CD14-positive monocyte (primary cell): ENCODE results near the gene HTRA2. TPM values are rescaled to one million over a fixed set of nuclear protein-coding genes. Genes with fewer than 3 reads are reported as not detected.

Source experiments
- DNase-seq, 3 donors: peaks; one replicate each; pipeline ENCODE4 v3.0.0-alpha.2; 2011 to 2022
- H2AFZ ChIP-seq: 2 replicates; pipeline ENCODE4 v1.6.0; 2012; ENCODE audit warnings: mild to moderate bottlenecking, low read depth, low read length, inconsistent platforms; ENCODE audit not compliant: insufficient read depth, poor library complexity, severe bottlenecking
- H3K27ac ChIP-seq, 2 donors: 1 replicate in 1 of 2; 2 replicates in 1 of 2; pipeline ENCODE4 v1.5.1; 2012 to 2013; ENCODE audit warnings: low read length in 2 of 2, control low read depth in 1 of 2, inconsistent platforms in 1 of 2, low read depth in 1 of 2, mild to moderate bottlenecking in 1 of 2
- H3K27me3 ChIP-seq, 2 donors: one replicate each; pipeline versions ENCODE4 v1.6.0 to v1.6.1; 2011 to 2013; ENCODE audit warnings: low read length in 2 of 2; ENCODE audit not compliant: control insufficient read depth in 2 of 2, insufficient read depth in 2 of 2
- H3K36me3 ChIP-seq, 2 donors: replicated peaks in 1 of 2; 1 replicate in 1 of 2; 2 replicates in 1 of 2; pipeline versions ENCODE4 v1.5.1 to v1.6.1; 2012 to 2013; ENCODE audit warnings: low read length in 2 of 2, control low read depth in 1 of 2, inconsistent platforms in 1 of 2, mild to moderate bottlenecking in 1 of 2; ENCODE audit not compliant: insufficient read depth in 2 of 2, control insufficient read depth in 1 of 2
- H3K4me1 ChIP-seq, 2 donors: 1 replicate in 1 of 2; 2 replicates in 1 of 2; pipeline versions ENCODE4 v1.5.1 to v1.6.1; 2012 to 2013; ENCODE audit warnings: low read length in 2 of 2, control low read depth in 1 of 2, inconsistent platforms in 1 of 2, mild to moderate bottlenecking in 1 of 2, moderate library complexity in 1 of 2; ENCODE audit not compliant: insufficient read depth in 2 of 2, control insufficient read depth in 1 of 2
- H3K4me2 ChIP-seq: replicated peaks from 2 replicates; pipeline ENCODE3; 2012; ENCODE audit warnings: low read length, moderate library complexity, mild to moderate bottlenecking; ENCODE audit not compliant: poor library complexity, severe bottlenecking; ENCODE audit errors: extremely low read depth
- H3K4me3 ChIP-seq, 3 experiments: fragments of 200-600 bp in 1 of 3; sonication (generic) in 1 of 3; replicated peaks in 1 of 3; 1 replicate in 2 of 3; 2 replicates in 1 of 3; pipeline ENCODE4 v1.5.1; 2011 to 2013; ENCODE audit warnings: low read length in 3 of 3, mild to moderate bottlenecking in 3 of 3, control low read depth in 2 of 3, low read depth in 2 of 3, inconsistent platforms in 1 of 3, moderate library complexity in 1 of 3
- H3K79me2 ChIP-seq: 2 replicates; pipeline ENCODE4 v1.6.0; 2012; ENCODE audit warnings: mild to moderate bottlenecking, control low read depth, inconsistent platforms, low read length, moderate library complexity; ENCODE audit not compliant: insufficient read depth
- H3K9ac ChIP-seq: 2 replicates; pipeline ENCODE4 v1.6.0; 2017; ENCODE audit warnings: low read length, mild to moderate bottlenecking; ENCODE audit not compliant: insufficient read depth, poor library complexity, severe bottlenecking
- H3K9me3 ChIP-seq, 2 donors: replicated peaks in 1 of 2; 1 replicate in 1 of 2; 2 replicates in 1 of 2; pipeline versions ENCODE4 v1.5.1 to v1.6.1; 2012 to 2013; ENCODE audit warnings: low read length in 2 of 2, control low read depth in 1 of 2; ENCODE audit not compliant: control insufficient read depth in 1 of 2, insufficient read depth in 1 of 2
- H4K20me1 ChIP-seq: 2 replicates; pipeline ENCODE4 v1.6.0; 2012; ENCODE audit warnings: mild to moderate bottlenecking, low read length, control low read depth, moderate library complexity; ENCODE audit not compliant: insufficient read depth
- H3K27ac Mint-ChIP-seq, 7 donors: one replicate each; pipeline ENCODE4 v1.8.0; 2020; ENCODE audit warnings: mild to moderate bottlenecking in 7 of 7, mixed read lengths in 7 of 7, moderate library complexity in 6 of 7, inconsistent platforms in 2 of 7
- H3K27me3 Mint-ChIP-seq, 3 donors: one replicate each; pipeline ENCODE4 v1.8.0; 2021 to 2022; ENCODE audit warnings: low read depth in 3 of 3, mild to moderate bottlenecking in 3 of 3, mixed read lengths in 3 of 3, moderate library complexity in 3 of 3, inconsistent platforms in 1 of 3
- H3K36me3 Mint-ChIP-seq, 2 donors: one replicate each; pipeline ENCODE4 v1.8.0; 2020; ENCODE audit warnings: mixed read lengths in 2 of 2, inconsistent platforms in 1 of 2, mild to moderate bottlenecking in 1 of 2
- H3K4me1 Mint-ChIP-seq: one replicate; pipeline ENCODE4 v1.8.0; 2020; ENCODE audit warnings: mild to moderate bottlenecking, mixed read lengths
- H3K4me3 Mint-ChIP-seq, 2 donors: one replicate each; pipeline ENCODE4 v1.8.0; 2020; ENCODE audit warnings: mild to moderate bottlenecking in 2 of 2, mixed read lengths in 2 of 2, moderate library complexity in 1 of 2
- H3K9me3 Mint-ChIP-seq, 7 donors: one replicate each; pipeline ENCODE4 v1.8.0; 2020 to 2022; ENCODE audit warnings: mixed read lengths in 7 of 7, mild to moderate bottlenecking in 6 of 7, moderate library complexity in 6 of 7, inconsistent platforms in 2 of 7
- WGBS: methylation state at CpG from one replicate; pipeline ENCODE4 v1.1.5; 2013; ENCODE audit warnings: missing lambda C conversion rate; ENCODE audit not compliant: insufficient coverage; 5-methylcytosine and 5-hydroxymethylcytosine counted together
- intact Hi-C, 2 donors: fragments of 100-400 bp; cut with micrococcal nuclease; formaldehyde crosslinking; loops; one replicate each; pipeline versions ENCODE4 v1.15.0 to v1.15.1; 2023
- polyA plus RNA-seq, 3 donors: library from polyadenylated mRNA; depleted of rRNA in 1 of 3; unstranded in 2 of 3; stranded (reverse) in 1 of 3; fragments of 300-500 nt in 2 of 3; fragments of >200 nt in 1 of 3; fragmentation: Illumina TruSeq in 2 of 3; gene quantifications; 1 replicate in 2 of 3; 2 replicates in 1 of 3; pipeline ENCODE4 v1.2.3, GENCODE V29; 2012 to 2021
- TF ChIP-seq, protein P1 (sequence below): fragments of 200-600 bp; IDR thresholded peaks from one replicate; pipeline ENCODE4 v1.8.0; 2022; ENCODE audit warnings: antibody characterized with exemption, mild to moderate bottlenecking

HTRA2 gene
- polyA plus RNA-seq, 3 donors, result 11.3 to 20.5 (median 15.0) TPM

DNA sequence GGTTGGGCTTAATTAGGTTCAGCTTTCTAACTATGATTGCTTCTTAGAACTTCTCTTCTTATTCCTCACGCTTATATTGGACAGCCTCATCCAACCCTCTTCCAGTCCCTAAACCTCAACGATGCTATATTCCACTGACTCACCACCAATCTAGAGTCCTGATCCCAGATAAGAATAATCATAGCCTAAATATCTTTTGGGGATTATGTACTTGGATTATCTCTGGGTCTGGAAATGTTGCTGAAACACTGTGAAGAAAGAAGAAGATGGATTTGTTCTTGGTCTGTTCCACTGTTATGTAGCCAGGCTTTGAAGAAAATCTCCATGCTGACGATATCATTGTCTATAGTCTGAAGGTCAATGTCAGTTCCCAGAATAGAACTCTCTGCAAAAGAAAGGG, 51.7 kb downstream of the HTRA2 start:
- H3K4me1 ChIP-seq, result peaks cover 57 to 63% of the 10 kb centered on the region in 2 donors
- TF ChIP-seq, protein P1, sequence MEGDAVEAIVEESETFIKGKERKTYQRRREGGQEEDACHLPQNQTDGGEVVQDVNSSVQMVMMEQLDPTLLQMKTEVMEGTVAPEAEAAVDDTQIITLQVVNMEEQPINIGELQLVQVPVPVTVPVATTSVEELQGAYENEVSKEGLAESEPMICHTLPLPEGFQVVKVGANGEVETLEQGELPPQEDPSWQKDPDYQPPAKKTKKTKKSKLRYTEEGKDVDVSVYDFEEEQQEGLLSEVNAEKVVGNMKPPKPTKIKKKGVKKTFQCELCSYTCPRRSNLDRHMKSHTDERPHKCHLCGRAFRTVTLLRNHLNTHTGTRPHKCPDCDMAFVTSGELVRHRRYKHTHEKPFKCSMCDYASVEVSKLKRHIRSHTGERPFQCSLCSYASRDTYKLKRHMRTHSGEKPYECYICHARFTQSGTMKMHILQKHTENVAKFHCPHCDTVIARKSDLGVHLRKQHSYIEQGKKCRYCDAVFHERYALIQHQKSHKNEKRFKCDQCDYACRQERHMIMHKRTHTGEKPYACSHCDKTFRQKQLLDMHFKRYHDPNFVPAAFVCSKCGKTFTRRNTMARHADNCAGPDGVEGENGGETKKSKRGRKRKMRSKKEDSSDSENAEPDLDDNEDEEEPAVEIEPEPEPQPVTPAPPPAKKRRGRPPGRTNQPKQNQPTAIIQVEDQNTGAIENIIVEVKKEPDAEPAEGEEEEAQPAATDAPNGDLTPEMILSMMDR, result no peak
- no peaks in the 10 kb centered on the region for H3K9me3 Mint-ChIP-seq
- H3K4me2 ChIP-seq, result no peak overlapping the region
- DNase-seq, result no peak
- no peaks in the 10 kb centered on the region for H3K9me3 ChIP-seq
- H3K9ac ChIP-seq, result no peak overlapping the region
- H3K36me3 Mint-ChIP-seq, result no peaks in the 10 kb centered on the region
- H3K79me2 ChIP-seq, result no peaks in the 10 kb centered on the region
- no peak overlapping the region for H3K27ac Mint-ChIP-seq
- WGBS, result 100% methylated on average over 1 of the region's 3 CpGs
- no peak overlapping the region for H2AFZ ChIP-seq
- no peaks in the 10 kb centered on the region for H3K36me3 ChIP-seq
- intact Hi-C loops, result loop anchor here in 1 of 2 donors (10.0 kb wide), 1 partner anchor 47 kb away; no protein-coding TSS in a partner anchor
- peaks cover 57% of the 10 kb centered on the region for H3K4me1 Mint-ChIP-seq
- no peaks in the 10 kb centered on the region for H4K20me1 ChIP-seq
- H3K4me3 ChIP-seq, result no peak overlapping the region
- no peak overlapping the region for H3K4me3 Mint-ChIP-seq
- H3K27me3 Mint-ChIP-seq, result peaks cover 0 to 1% (median 0%) of the 10 kb centered on the region in 3 donors
- no peaks in the 10 kb centered on the region for H3K27me3 ChIP-seq
- H3K27ac ChIP-seq, result no peak overlapping the region

DNA sequence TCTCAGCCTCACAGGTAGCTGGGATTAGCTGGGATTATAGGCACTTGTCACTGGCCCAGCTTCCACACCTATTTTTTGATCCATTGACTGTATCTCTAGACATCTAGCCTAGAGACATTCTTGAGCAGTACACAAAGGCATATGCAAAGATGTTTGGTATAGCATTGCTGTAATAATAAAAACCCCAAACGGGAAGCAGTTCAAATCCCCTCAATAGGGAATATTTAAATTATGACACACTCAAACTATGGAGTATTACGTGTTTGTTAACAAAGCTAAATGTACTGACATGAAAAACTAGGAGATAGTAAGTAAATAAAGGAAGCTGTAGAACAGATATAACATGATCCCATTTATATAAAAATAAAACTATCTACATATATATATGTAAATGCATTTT, 52.5 kb downstream of the HTRA2 start:
- Histone ChIP-seq H3K27me3 (no peaks in the 10 kb centered on the region), H2AFZ (no peak overlapping the region), H3K4me1 (peaks cover 52 to 59% of the 10 kb centered on the region in 2 donors), H3K79me2 (no peaks in the 10 kb centered on the region), H3K4me3 (no peak overlapping the region), H3K9me3 (no peaks in the 10 kb centered on the region), H3K4me2 (no peak overlapping the region), H4K20me1 (no peaks in the 10 kb centered on the region), H3K27ac (no peak overlapping the region), H3K9ac (no peak overlapping the region), H3K36me3 (no peaks in the 10 kb centered on the region)
- Mint-ChIP-seq H3K27ac (peak overlapping the region in 1 of 7 donors; percentile 57), H3K27me3 (peaks cover 0 to 1% (median 0%) of the 10 kb centered on the region in 3 donors), H3K36me3 (no peaks in the 10 kb centered on the region), H3K4me3 (no peak overlapping the region), H3K4me1 (peaks cover 51% of the 10 kb centered on the region), H3K9me3 (no peaks in the 10 kb centered on the region)
- WGBS, result no CpG with 5 or more reads among the region's 2 CpGs
- DNase-seq, result no peak
- intact Hi-C loops, result loop anchor here in 1 of 2 donors (10.0 kb wide), 1 partner anchor 47 kb away; no protein-coding TSS in a partner anchor
- TF ChIP-seq, protein P1, result no peak

Other genes starting within 250 kb of the HTRA2 start
- 1 to 10 TPM in 1 of 3 donors, under 1 TPM in 1, not detected in 1; 0.10 to 1.1 TPM for gene SLC4A5, start 186.5 kb upstream of the HTRA2 start, polyA plus RNA-seq
- 10 to 100 TPM; 27.7 to 45.5 (median 45.5) TPM for gene DCTN1, start 149.6 kb upstream of the HTRA2 start, polyA plus RNA-seq
- gene C2orf81, start 108.3 kb upstream of the HTRA2 start, polyA plus RNA-seq, result 1 to 10 TPM in 2 of 3 donors, under 1 TPM in 1; 0.49 to 1.7 (median 1.2) TPM
- gene WDR54, start 108.2 kb upstream of the HTRA2 start, polyA plus RNA-seq, result 10 to 100 TPM in 1 of 3 donors, 1 to 10 TPM in 2; 7.1 to 11.7 (median 7.9) TPM
- under 1 TPM in 1 of 3 donors, not detected in 2; 0.07 TPM for gene RTKN, start 88.0 kb upstream of the HTRA2 start, polyA plus RNA-seq
- 10 to 100 TPM in 1 of 3 donors, 1 to 10 TPM in 2; 4.8 to 48.7 (median 4.8) TPM for gene INO80B, start 74.8 kb upstream of the HTRA2 start, polyA plus RNA-seq
- 100 to 1,000 TPM in 1 of 3 donors, 10 to 100 TPM in 2; 23.9 to 109 (median 31.0) TPM for gene WBP1, start 71.5 kb upstream of the HTRA2 start, polyA plus RNA-seq
- gene MOGS, start 64.6 kb upstream of the HTRA2 start, polyA plus RNA-seq, result 10 to 100 TPM; 30.5 to 63.2 (median 36.4) TPM
- gene MRPL53, start 57.3 kb upstream of the HTRA2 start, polyA plus RNA-seq, result 100 to 1,000 TPM in 2 of 3 donors, 10 to 100 TPM in 1; 48.6 to 133 (median 106) TPM
- 10 to 100 TPM in 1 of 3 donors, 1 to 10 TPM in 2; 2.2 to 15.8 (median 3.7) TPM for gene CCDC142, start 46.9 kb upstream of the HTRA2 start, polyA plus RNA-seq
- gene TTC31, start 46.9 kb upstream of the HTRA2 start, polyA plus RNA-seq, result 10 to 100 TPM; 19.6 to 46.5 (median 21.3) TPM
- under 1 TPM in 2 of 3 donors, not detected in 1; 0.46 to 0.76 TPM for gene LBX2, start 30.3 kb upstream of the HTRA2 start, polyA plus RNA-seq
- gene PCGF1, start 22.2 kb upstream of the HTRA2 start, polyA plus RNA-seq, result 10 to 100 TPM; 18.0 to 30.5 (median 20.5) TPM
- gene TLX2, start 15.5 kb upstream of the HTRA2 start, polyA plus RNA-seq, result not detected
- gene DQX1, start 3.7 kb upstream of the HTRA2 start, polyA plus RNA-seq, result under 1 TPM in 1 of 3 donors, not detected in 2; 0.36 TPM
- gene AUP1, start 227 bp upstream of the HTRA2 start, polyA plus RNA-seq, result 100 to 1,000 TPM; 130 to 385 (median 149) TPM
- gene LOXL3, start 24.0 kb downstream of the HTRA2 start, polyA plus RNA-seq, result 10 to 100 TPM; 18.2 to 35.0 (median 18.5) TPM
- gene DOK1, start 24.8 kb downstream of the HTRA2 start, polyA plus RNA-seq, result 10 to 100 TPM; 48.0 to 53.6 (median 49.3) TPM
- 1 to 10 TPM in 2 of 3 donors, under 1 TPM in 1; 1.00 to 4.6 (median 1.8) TPM for gene M1AP, start 118.4 kb downstream of the HTRA2 start, polyA plus RNA-seq
- gene SEMA4F, start 124.3 kb downstream of the HTRA2 start, polyA plus RNA-seq, result under 1 TPM; 0.16 to 0.44 (median 0.43) TPM